Activated CD8-positive, alpha-beta memory T cell treated with anti-CD3 and anti-CD28 coated beads, Interleukin-2, amount 50 U/mL, for 1 hour (primary cell): ENCODE results near the gene LGALS9.
"Not testable (repeated sequence)": the region's sequence is repeated elsewhere in the genome, so short reads cannot be mapped to it uniquely, and the experiment has no call there.

Experiments
- DNase-seq: peaks from one replicate; pipeline ENCODE4 v3.0.0-alpha.2; 2020; ENCODE audit errors: extremely low read depth

The LGALS9 gene

DNA sequence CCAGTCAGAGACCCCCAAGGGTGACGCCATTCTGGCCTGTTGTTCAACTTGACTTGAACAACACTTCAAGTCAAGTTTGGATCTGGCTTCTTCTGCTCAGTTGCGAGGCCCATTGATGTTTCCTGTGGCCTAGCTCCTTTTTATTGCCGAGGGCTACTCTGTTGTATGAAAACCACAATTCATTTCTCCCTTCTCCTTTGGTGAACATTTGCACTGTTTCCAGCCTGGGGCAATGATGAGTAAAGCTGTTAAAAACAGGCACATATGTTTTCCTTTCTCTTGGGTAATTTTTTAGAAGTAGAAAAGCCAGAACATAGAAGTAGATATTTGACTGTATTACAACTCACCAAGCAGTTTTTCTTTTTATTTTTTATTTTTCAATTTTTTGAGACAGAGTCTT, 1.7 kb upstream of the LGALS9 start:
- not testable (repeated sequence) for DNase-seq

DNA sequence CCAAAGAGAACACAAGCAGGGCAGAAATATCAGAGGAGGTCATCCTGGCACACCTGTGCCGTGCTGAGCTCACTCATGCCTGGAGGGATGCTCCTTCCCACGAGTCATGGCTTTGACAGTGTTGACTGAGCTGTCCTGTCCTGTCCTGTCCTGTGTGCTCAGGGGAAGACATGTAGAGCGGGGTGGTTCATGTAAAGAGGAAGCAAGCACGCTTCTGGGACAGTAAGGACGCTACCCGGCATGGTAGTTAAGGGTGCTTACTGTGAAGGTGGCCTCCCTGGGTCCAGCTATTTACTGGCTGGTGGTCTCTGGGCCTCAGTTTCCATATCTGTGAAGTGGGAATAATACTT, 398 bp downstream of the LGALS9 start:
- DNase-seq, result no peak

GRCh38 chr17:27631897-27632725, 1.1 kb downstream of the LGALS9 start:
- DNase-seq, result no peak

GRCh38 chr17:27632766-27633165, 1.8 kb downstream of the LGALS9 start:
- DNase-seq, result not testable (repeated sequence)

DNA sequence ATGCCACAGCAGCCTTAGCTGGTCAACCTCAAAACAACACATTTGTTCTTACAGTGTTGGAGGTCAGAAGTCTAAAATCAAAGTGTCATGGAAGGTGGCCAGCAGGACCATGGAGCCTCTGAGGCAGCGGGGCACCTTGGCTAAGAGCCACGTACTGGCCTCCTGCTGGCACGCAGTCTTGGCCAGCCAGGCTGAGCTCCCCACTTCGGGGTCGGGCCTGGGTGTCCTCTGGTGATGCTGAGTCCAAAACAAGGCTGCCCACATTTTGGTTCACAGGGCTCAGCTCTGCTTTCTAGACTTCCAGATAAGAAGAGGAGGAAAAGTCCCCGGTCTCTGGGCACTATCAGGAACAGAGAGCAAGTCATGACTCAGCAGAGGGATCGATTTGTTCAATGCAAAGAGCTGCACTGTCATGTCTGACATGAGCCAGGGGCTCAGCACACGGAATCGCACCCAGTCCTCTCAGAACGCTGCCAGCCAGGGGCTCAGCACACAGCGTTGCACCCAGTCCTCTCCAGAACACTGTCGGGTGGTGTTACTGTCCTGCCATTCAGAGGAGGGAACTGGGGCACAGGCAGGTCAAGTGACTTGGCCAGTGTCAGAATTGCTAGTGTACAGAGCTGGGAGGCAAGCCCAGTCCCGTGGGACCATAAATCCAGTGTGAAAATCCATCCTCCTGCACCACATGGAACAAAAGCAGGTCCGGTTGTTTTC, 2.5 kb downstream of the LGALS9 start:
- no peak for DNase-seq

DNA sequence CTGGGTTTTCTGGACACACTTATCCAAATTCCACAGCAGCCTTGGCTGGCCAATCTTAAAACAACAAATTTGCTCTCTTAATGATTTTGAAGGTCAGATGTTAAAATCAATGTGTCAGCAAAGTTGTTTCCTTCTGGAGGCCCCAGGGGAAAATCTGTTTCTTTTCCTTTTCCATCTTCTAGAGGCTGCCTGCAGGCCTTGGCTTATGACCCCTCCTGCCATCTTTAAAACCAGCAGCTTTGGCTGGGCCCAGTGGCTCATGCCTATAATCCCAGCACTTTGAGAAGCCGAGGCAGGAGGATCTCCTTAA, 3.0 kb downstream of the LGALS9 start:
- DNase-seq, result no peak

DNA sequence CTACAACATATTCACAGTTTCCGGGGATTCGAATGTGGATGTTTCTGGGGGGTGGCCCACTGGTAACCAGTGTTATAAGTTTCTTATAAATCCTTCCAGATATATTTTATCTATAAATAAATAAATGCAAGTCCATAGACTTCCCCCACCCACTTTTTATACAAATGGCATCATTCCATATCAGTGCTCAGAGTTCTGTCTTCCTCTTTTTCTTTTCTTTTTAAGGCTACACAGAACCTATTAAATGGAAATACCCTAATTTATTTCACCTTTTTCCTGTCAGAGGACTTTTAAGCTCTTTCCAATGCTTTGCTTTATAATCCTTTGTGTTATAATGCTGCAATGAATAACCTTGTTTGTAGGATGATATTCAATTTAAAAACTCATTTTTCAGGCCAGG, 3.8 kb downstream of the LGALS9 start:
- no peak for DNase-seq

GRCh38 chr17:27635275-27635823, 4.4 kb downstream of the LGALS9 start:
- no peak for DNase-seq

DNA sequence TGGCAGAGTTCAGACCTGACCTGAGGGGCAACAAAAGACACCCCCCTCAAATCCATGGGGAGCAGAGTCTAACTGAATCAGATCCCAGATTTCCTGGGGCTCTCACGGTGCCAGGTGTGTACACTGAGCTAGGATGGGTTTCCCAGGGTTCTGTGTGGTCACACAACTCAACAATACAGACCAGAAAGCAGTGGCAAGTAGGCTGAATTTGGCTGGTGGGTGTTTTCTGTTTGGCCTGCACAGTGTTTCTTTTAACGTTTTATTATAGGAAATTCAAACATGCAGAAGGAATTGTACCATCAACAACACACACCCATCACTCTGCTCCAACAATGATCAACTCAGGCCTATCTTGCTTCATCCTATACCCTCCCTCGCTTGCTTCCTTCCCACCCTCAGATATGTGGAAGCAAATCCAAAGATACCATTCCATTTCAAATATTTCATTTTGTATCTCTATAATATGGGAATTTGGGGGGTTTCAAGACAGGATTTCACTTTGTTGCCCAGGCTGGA, 5.1 kb downstream of the LGALS9 start:
- DNase-seq, result not testable (repeated sequence)

DNA sequence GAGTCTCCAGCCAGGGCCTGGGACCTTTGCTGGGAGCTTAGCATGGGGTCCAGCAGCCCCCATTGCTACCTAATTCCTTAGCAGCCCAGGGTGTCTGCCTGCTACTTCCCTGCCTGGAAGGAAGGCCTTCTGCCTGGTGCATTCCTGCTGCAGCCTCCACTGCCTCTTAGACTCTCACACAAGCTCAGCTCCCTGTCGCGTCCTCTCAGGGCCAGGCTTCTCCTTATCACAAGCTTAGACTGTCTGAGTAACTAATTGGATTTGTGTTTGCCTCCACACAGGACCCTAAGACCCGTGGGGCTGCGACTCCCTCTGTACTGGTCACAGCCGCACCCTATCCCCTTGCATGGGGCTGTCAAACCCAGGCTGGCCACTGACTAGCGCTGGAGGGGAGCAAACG, 6.8 kb downstream of the LGALS9 start:
- not testable (repeated sequence) for DNase-seq

- DNase-seq, result not testable (repeated sequence)
Observed at GRCh38 chr17:27638415-27638914, 7.5 kb downstream of the LGALS9 start.

- DNase-seq, result no peak
Observed at GRCh38 chr17:27640790-27641189, 9.8 kb downstream of the LGALS9 start.

DNA sequence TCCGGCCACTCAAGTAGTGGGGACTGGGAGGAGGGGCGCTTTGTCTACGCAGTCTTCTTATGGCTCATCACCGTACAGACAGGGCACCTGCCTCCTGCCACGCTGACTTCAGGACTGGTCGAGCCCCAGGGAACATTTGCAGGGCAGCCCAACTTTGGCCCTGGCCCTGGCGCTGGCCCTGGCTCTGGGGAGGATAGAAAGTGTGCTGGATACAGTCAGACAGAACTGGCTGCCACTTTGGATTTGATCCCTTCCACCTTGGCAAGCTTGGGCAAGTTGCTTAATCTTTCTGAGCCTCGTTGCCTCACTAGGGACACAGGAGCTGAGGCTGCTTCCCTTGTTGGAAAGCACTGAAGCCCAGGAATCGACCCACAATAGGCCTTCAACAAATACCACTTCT, 13.6 kb downstream of the LGALS9 start:
- no peak for DNase-seq

- DNase-seq, result not testable (repeated sequence)
Observed at GRCh38 chr17:27645621-27646020, 14.6 kb downstream of the LGALS9 start.

GRCh38 chr17:27646232-27646631, 15.2 kb downstream of the LGALS9 start:
- DNase-seq, result no peak

DNA sequence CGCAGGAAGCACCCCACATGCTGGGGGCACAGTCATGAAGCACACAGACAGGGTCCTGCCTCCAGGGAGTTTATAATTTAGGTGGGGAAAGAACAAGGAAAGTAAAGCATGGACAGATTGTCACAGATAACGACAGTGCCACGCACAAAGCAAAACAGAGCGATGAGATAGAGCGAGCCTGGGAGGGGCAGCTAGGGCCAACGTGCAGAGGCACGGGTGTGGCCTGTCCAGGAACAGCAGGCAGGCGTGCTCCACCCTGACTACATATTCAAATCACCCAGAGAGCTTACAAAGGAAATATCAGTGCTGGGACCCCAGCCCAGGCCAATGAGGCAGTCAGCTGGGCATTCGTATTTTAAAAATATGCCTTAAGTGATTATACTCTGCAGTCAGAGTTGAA, 16.8 kb downstream of the LGALS9 start:
- no peak for DNase-seq

- DNase-seq, result not testable (repeated sequence)
Observed at GRCh38 chr17:27649111-27649571, 18.2 kb downstream of the LGALS9 start.

- no peak for DNase-seq
Observed at GRCh38 chr17:27649929-27650328, 18.9 kb downstream of the LGALS9 start.

DNA sequence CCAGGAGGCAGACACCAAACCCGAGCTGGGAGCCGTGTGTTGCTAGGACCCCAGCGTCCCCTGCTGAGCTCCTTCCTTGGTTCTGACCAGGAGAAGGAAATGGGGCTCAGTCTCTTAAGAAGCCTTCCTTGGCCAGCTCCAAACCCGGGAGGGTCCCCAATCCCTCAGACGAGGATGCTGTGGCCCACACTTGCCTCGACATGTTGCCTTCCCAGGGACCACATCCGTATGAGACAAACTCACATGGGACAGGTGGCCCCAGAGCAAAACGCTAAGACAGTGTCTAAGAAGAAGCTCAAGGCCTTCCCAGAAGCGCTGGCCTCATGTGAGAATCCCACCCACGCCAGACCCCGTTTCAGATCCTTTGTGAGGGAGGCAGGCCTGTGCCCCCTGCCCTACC, 19.8 kb downstream of the LGALS9 start:
- DNase-seq, result no peak

- no peak for DNase-seq
Observed at GRCh38 chr17:27651411-27652345, 20.7 kb downstream of the LGALS9 start.

- not testable (repeated sequence) for DNase-seq
Observed at GRCh38 chr17:27653449-27653971, 22.5 kb downstream of the LGALS9 start.
